Astrocyte of the cerebellum (primary cell): ENCODE data around the gene ALDH1A2.

Experiments used
- DNase-seq: peaks from one replicate; pipeline ENCODE4 v3.0.0-alpha.2; 2011; ENCODE audit warnings: low read depth
- H3K4me3 ChIP-seq: 2 replicates; pipeline ENCODE4 v1.5.1; 2011; ENCODE audit warnings: mild to moderate bottlenecking, low read depth, low read length, moderate library complexity
- CTCF ChIP-seq: IDR thresholded peaks from 2 replicates; pipeline ENCODE4 v1.5.1; 2012; ENCODE audit warnings: low read length, low read depth, moderate library complexity, mild to moderate bottlenecking; ENCODE audit errors: missing control alignments
- in situ Hi-C: cut with HindIII; loops from 2 replicates; pipeline ENCODE4 v1.10.0; 2017; ENCODE audit warnings: low sequenced_read_pairs

Gene ALDH1A2

GRCh38 chr15:57925650-57926049 lies 139.9 kb downstream of the ALDH1A2 start:
- DNase-seq = no peak
- in situ Hi-C loops = no loop called here
- no peak overlapping the region for H3K4me3 ChIP-seq
- no peak for TF ChIP-seq CTCF

- no peak for TF ChIP-seq CTCF
- in situ Hi-C loops = loop anchor here (5.0 kb wide), 1 partner anchor 37 kb away; no protein-coding TSS in a partner anchor
- no peak overlapping the region for H3K4me3 ChIP-seq
- DNase-seq = no peak
These were observed 140.9 kb downstream of the ALDH1A2 start for GRCh38 chr15:57924598-57924997.

- in situ Hi-C loops = loop anchor here (5.0 kb wide), 1 partner anchor 36 kb away; no protein-coding TSS in a partner anchor
- no peak for TF ChIP-seq CTCF
- H3K4me3 ChIP-seq = no peak overlapping the region
- no peak for DNase-seq
These were observed 141.8 kb downstream of the ALDH1A2 start for GRCh38 chr15:57923750-57924149.

- no peak for DNase-seq
- no peak for TF ChIP-seq CTCF
- in situ Hi-C loops = loop anchor here (5.0 kb wide), 1 partner anchor 36 kb away; no protein-coding TSS in a partner anchor
- no peak overlapping the region for H3K4me3 ChIP-seq
These were observed 142.2 kb downstream of the ALDH1A2 start for GRCh38 chr15:57923306-57923705.

- no peak for TF ChIP-seq CTCF
- H3K4me3 ChIP-seq = no peak overlapping the region
- DNase-seq = no peak
- in situ Hi-C loops = loop anchor here (5.0 kb wide), 1 partner anchor 35 kb away; no protein-coding TSS in a partner anchor
These were observed 142.7 kb downstream of the ALDH1A2 start for GRCh38 chr15:57922776-57923175.

GRCh38 chr15:57921371-57921770 lies 144.1 kb downstream of the ALDH1A2 start:
- no peak for TF ChIP-seq CTCF
- in situ Hi-C loops = loop anchor here (5.0 kb wide), 1 partner anchor 34 kb away; no protein-coding TSS in a partner anchor
- H3K4me3 ChIP-seq = no peak overlapping the region
- no peak for DNase-seq
